Peyer's patch (tissue), 4 donors: ENCODE measurements around the gene ST8SIA1. TPM values are rescaled to one million over a fixed set of nuclear protein-coding genes. Genes with fewer than 3 reads are reported as not detected.

Experiments used
- DNase-seq, 3 donors: peaks; one replicate each; pipeline ENCODE4 v3.0.0-alpha.2; 2017 to 2019
- H3K27ac ChIP-seq, 4 donors: fragments of 200-600 bp; sonication (generic); one replicate each; pipeline ENCODE4 v1.5.1; 2016 to 2019
- H3K27me3 ChIP-seq, 2 donors: fragments of 200-600 bp; sonication (generic); one replicate each; pipeline ENCODE4 v1.5.1; 2019
- H3K36me3 ChIP-seq, 3 donors: fragments of 200-600 bp; sonication (generic); one replicate each; pipeline ENCODE4 v1.5.1; 2016 to 2019
- H3K4me1 ChIP-seq, 4 donors: fragments of 200-600 bp; sonication (generic); one replicate each; pipeline ENCODE4 v1.5.1; 2016 to 2019
- H3K4me3 ChIP-seq, 4 donors: fragments of 200-600 bp; sonication (generic); 1 replicate in 3 of 4; 2 replicates in 1 of 4; pipeline ENCODE4 v1.5.1; 2016 to 2019; ENCODE audit warnings: mild to moderate bottlenecking in 1 of 4
- H3K9me3 ChIP-seq, 4 donors: fragments of 200-600 bp; sonication (generic); one replicate each; pipeline ENCODE4 v1.5.1; 2016 to 2019; ENCODE audit warnings: mild to moderate bottlenecking in 1 of 4
- CTCF ChIP-seq, 6 experiments: fragments of 450-650 bp in 4 of 6; fragments of 200-600 bp in 2 of 6; sonication (generic) in 1 of 6; IDR thresholded peaks; one replicate each; pipeline ENCODE4 v1.5.1; 2017 to 2019; ENCODE audit warnings: antibody characterized with exemption in 6 of 6, mild to moderate bottlenecking in 3 of 6, moderate library complexity in 1 of 6
- POLR2A ChIP-seq, 2 donors: fragments of 450-650 bp; IDR thresholded peaks; one replicate each; pipeline ENCODE4 v1.5.1; 2017; ENCODE audit warnings: antibody characterized with exemption in 2 of 2, mild to moderate bottlenecking in 2 of 2, moderate library complexity in 2 of 2
- total RNA-seq, 4 donors: library from RNA; depleted of rRNA; stranded (reverse); fragments of >200 nt; gene quantifications; one replicate each; pipeline ENCODE4 v1.1.0, GENCODE V29; 2016

Gene ST8SIA1
- total RNA-seq, 4 donors from 2014 or later: 1.2 to 11.6 (median 1.9) TPM

GRCh38 chr12:22372277-22372837, 37.9 kb upstream of the ST8SIA1 start:
- DNase-seq: no peak
- H3K27me3 ChIP-seq: no peaks in the 10 kb centered on the region

GRCh38 chr12:22366181-22366580, 31.7 kb upstream of the ST8SIA1 start:
- H3K27me3 ChIP-seq: no peaks in the 10 kb centered on the region
- no peak overlapping the region for H3K4me3 ChIP-seq
- no peaks in the 10 kb centered on the region for H3K36me3 ChIP-seq
- H3K9me3 ChIP-seq: peaks cover 0 to 7% (median 0%) of the 10 kb centered on the region in 4 donors
- TF ChIP-seq CTCF (IDR thresholded peaks at IDR 0.05): no peak
- no peak for TF ChIP-seq POLR2A (IDR thresholded peaks at IDR 0.05)
- no peaks in the 10 kb centered on the region for H3K4me1 ChIP-seq
- H3K27ac ChIP-seq: no peak overlapping the region
- no peak for DNase-seq

More at GRCh38 chr12:22372277-22372837, 37.9 kb upstream of the ST8SIA1 start:
- Histone ChIP-seq H3K36me3 (no peaks in the 10 kb centered on the region), H3K27ac (no peak overlapping the region), H3K9me3 (peaks cover 0 to 5% (median 0%) of the 10 kb centered on the region in 4 donors), H3K4me3 (no peak overlapping the region), H3K4me1 (no peaks in the 10 kb centered on the region)
- TF ChIP-seq POLR2A (IDR thresholded peaks at IDR 0.05) (no peak), CTCF (IDR thresholded peaks at IDR 0.05) (no peak)

GRCh38 chr12:22361785-22362184, 27.3 kb upstream of the ST8SIA1 start:
- Histone ChIP-seq H3K27ac (no peak overlapping the region), H3K4me1 (no peaks in the 10 kb centered on the region), H3K27me3 (no peaks in the 10 kb centered on the region), H3K36me3 (no peaks in the 10 kb centered on the region), H3K9me3 (no peaks in the 10 kb centered on the region), H3K4me3 (no peak overlapping the region)
- TF ChIP-seq POLR2A (IDR thresholded peaks at IDR 0.05): no peak
- no peak for TF ChIP-seq CTCF (IDR thresholded peaks at IDR 0.05)
- DNase-seq: no peak

- Histone ChIP-seq H3K36me3 (no peaks in the 10 kb centered on the region), H3K27ac (no peak overlapping the region), H3K4me1 (no peaks in the 10 kb centered on the region), H3K9me3 (no peaks in the 10 kb centered on the region), H3K27me3 (no peaks in the 10 kb centered on the region), H3K4me3 (no peak overlapping the region)
- DNase-seq: no peak
- no peak for TF ChIP-seq CTCF (IDR thresholded peaks at IDR 0.05)
- no peak for TF ChIP-seq POLR2A (IDR thresholded peaks at IDR 0.05)
Observed at GRCh38 chr12:22360774-22361173, 26.3 kb upstream of the ST8SIA1 start.

- Histone ChIP-seq H3K4me1 (no peaks in the 10 kb centered on the region), H3K27me3 (no peaks in the 10 kb centered on the region), H3K27ac (no peak overlapping the region), H3K4me3 (no peak overlapping the region), H3K36me3 (no peaks in the 10 kb centered on the region), H3K9me3 (no peaks in the 10 kb centered on the region)
- TF ChIP-seq CTCF (IDR thresholded peaks at IDR 0.05) (no peak), POLR2A (IDR thresholded peaks at IDR 0.05) (no peak)
- no peak for DNase-seq
Observed at GRCh38 chr12:22357531-22357930, 23.0 kb upstream of the ST8SIA1 start.

GRCh38 chr12:22356231-22356630, 21.7 kb upstream of the ST8SIA1 start:
- TF ChIP-seq CTCF (IDR thresholded peaks at IDR 0.05) (no peak), POLR2A (IDR thresholded peaks at IDR 0.05) (no peak)
- Histone ChIP-seq H3K4me3 (no peak overlapping the region), H3K27ac (no peak overlapping the region), H3K36me3 (no peaks in the 10 kb centered on the region), H3K4me1 (no peaks in the 10 kb centered on the region), H3K9me3 (no peaks in the 10 kb centered on the region), H3K27me3 (no peaks in the 10 kb centered on the region)
- DNase-seq: no peak
